HG03060 (cell line): ENCODE results near the gene DNAH1.
"Not testable (repeated sequence)": the region's sequence is repeated elsewhere in the genome, so short reads cannot be mapped to it uniquely, and the experiment has no call there.

Experiments used
- ATAC-seq: cut with Tn5 transposase; IDR thresholded peaks from one replicate; pipeline ENCODE4 v1.9.1; 2021; ENCODE audit warnings: low read depth, moderate number of reproducible peaks; ENCODE audit not compliant: unreplicated experiment

Gene DNAH1

DNA sequence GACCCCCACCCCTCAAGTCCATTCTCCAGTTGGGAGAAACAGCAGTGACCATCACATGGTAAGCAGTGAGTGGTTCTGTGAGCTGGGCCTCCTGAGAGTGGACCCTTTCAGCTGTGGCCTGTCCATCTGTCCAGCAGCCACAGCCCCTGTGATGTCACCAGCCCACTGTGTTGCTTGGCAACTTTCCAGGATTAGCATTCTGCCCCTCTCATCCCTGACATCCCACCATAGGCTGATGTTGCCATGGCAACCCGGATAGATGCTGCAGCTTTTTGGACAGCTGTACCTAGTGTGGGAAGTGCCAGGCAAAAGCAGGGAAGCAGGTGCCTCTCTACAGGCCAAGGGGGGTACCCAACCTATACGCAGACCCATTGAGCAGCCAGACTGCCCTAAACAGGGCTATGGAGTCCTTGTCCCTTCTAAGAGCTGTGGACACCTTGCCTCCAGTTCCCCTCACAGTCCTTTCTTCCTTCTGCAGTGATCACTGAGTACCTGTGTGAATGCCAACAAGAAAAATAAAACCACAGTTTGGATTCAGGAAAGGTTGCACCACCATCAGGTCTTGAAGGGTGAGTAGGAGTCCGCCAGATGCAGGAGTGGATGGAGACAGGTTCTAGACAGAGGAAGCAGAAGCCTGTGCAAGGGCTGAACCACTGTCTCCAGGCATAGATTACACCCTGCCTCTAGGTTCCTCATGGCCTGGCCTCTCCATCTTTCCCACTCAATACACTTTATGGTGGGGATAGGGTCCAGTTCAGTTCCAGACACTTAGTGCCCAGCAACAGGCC lies at the start of gene DNAH1:
Gene DNAH1, plus strand, starts transcription at position 343 of the 788 bp plus-strand sequence. CDS start 6,124 bp downstream, outside the sequence.
- ATAC-seq, result no peak

GRCh38 chr3:52268036-52268435 lies 48.1 kb upstream of the DNAH1 start:
- ATAC-seq, result no peak

DNA sequence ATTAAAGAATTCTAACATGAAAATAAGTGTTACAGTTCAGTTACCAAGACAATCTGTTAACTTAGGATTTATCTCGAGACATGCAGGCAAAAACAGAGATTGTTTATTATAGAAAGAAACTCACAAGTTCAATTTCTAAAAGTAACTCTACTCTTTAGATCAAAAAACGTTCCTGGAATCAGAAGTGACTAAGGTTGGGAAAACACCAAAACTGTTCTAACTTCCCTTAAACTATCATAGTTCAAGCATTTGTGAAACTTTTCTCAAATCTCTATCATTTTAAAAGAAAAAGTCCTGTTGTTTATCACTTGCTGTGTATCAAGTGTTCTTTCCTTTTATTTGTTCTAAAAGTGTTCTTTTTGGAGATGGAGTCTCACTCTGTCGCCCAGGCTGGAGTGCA lies 46.3 kb upstream of the DNAH1 start:
- ATAC-seq, result no peak

GRCh38 chr3:52270252-52270754 lies 45.8 kb upstream of the DNAH1 start:
- ATAC-seq, result no peak

DNA sequence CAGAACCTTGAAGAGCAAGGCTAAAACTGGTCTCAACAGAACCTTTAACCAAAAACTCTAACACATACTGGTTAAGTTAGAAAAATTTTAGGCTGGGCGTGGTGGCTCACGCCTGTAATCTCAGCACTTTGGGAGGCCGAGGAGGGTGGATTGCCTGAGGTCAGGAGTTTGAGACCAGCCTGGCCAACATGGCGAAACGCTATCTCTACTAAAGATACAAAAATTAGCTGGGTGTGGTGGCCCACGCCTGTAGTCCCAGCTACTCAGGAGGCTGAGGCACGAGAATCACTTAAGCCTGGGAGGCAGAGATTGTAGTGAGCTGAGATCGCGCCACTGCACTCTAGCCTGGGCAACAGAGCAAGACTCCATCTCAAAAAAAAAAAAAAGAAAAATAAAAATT lies 43.9 kb upstream of the DNAH1 start:
- not testable (repeated sequence) for ATAC-seq

GRCh38 chr3:52272831-52273230 lies 43.3 kb upstream of the DNAH1 start:
- ATAC-seq, result no peak

DNA sequence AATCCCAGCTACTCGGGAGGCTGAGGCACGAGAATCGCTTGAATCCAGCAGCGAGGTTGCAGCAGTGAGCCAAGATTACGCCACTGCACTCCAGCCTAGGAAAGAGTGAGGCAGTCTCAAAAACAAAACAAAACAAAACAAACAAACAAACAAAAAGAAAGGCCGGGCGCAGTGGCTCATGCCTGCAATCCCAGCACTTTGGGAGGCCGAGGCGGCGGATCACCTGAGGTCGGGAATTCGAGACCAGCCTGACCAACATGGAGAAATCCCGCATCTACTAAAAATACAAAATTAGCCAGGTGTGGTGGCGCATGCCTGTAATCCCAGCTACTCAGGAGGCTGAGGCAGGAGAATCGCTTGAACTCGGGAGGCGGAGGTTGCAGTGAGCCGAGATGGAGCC lies 41.3 kb upstream of the DNAH1 start:
- not testable (repeated sequence) for ATAC-seq

DNA sequence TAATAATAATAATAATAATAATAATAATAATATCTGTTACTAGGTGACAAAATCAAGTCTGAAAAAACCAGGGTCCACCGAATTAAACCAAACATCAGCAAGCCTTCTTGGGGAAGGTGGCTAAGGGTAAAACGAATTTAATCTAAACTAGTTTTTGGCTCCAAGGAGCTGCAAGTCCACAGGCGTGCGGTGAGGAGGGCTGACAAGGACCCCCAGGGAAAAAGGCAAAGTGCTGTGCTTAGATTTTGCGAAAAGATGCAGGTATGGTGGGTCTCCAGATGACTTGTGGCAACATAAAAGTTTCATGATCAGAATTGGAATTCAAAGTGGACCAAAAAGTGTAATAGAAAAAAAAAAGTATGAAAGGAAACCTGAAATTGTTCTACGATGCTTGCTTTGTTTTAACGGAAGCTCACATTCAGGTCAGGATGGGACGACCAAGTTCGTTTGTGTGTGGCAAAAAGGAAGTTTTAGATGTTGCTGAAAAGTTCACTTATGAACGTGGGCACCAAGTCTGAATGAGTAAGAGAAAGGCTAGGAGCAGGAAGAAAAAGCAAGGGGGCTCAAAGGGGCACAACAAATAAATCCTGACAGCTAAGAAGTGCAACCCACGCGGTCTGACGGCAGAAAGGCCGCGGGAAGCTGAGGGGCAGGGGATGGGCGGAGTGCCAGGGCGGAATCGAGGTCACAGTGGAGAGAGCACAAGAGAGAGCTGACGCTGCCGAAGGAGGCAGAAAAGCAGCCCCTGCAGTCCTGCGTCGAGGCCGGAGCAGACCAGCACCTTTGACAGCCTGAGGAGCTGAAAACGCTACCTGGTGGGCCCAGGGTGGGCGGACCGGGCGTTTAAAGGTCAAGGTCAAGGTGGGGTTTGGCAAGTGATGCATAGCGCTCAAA lies 38.8 kb upstream of the DNAH1 start:
- ATAC-seq, result no peak

DNA sequence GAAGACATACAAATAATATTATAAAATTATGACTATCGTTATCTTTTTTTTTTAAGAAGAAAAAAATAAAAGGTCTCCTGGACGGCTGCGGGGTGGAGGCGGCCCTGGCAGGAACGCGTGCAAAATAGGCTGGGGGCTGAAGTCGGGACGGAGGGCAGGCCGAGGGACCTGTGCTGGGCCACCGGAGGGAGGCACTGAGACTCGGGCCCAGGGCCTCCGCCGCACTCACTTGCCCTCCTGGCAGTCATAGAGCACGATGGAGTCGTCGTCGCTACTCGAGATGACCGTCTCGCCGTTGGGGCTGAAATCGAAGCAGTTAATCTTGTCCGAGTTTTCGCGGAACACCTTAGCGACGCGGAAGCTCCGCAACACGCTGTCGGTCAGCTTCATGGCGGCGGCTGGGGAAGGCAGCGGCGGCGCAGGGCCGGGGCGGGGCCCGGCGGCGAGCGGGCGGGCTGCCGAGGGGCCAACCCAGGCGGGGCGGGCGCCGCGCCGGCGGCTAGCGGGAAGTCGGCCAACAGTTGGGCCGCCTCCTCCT lies 38.1 kb upstream of the DNAH1 start:
- no peak for ATAC-seq

- ATAC-seq, result no peak
Observed at GRCh38 chr3:52278510-52279069, 37.5 kb upstream of the DNAH1 start, which contains the start of gene WDR82. TSS of gene WDR82 (minus strand) at chr3:52278649. CDS start at chr3:52278361, 288 bp downstream.

DNA sequence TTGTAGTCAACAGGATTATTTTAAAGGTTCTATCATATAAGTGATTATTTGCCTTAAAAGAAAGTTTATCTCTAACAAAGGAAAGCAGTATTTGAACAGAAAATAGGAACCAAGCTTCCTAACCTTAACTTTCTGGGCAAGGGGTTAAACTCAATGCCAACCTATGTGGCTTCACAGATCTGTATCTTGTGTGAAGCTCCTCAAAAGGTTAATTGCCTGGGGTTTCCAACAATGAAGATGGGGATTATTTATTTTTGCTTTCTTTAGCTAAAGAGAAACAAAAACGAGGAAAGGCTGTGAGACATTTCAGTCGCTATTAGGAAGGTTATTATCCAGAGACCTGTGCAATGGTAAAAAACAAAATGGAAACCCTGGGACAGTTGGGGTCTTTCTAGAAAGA lies 36.5 kb upstream of the DNAH1 start:
- ATAC-seq, result no peak

DNA sequence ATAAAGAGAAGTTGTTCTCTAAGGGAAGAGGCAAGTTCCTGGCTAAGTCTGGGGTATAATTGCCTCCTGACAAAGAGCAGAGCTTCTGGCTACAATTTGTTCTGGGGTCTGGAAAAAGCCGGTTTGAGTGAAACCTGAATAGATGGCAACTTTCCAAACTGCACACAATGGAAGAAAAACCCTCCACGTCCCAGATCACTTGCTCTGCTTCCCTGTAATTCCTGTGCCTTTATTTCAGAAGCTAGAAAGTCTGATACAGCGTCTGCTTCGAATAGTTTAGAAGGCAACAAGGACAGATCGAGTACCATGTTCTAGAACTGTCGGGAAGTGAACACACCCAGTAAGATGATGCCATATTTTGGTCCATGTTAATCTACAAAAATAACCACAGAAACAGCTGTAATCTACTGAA lies 36.1 kb upstream of the DNAH1 start:
- no peak for ATAC-seq

- ATAC-seq, result no peak
Observed at GRCh38 chr3:52281981-52282801, 33.9 kb upstream of the DNAH1 start.

- no peak for ATAC-seq
Observed at GRCh38 chr3:52283306-52283705, 32.8 kb upstream of the DNAH1 start.

DNA sequence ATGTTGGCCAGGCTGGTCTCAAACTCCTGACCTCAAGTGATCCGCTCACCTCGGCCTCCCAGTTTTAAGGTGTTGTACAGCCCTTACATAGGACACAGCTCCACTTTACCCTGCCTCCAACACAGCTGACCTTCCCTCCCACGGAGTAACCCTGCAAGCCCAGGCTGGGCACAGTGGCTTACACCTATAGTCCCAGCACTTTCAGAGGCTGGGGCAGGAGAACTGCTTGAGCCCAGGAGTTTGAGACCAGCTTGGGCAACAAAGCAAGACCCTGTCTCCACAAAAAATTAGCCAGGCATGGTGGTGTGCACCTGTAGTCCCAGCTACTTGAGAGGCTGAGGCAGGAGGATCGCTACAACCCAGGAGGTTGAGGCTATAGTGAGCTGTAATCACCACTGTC lies 32.1 kb upstream of the DNAH1 start:
- ATAC-seq, result not testable (repeated sequence)

GRCh38 chr3:52286777-52287110 lies 29.4 kb upstream of the DNAH1 start:
- ATAC-seq, result no peak

DNA sequence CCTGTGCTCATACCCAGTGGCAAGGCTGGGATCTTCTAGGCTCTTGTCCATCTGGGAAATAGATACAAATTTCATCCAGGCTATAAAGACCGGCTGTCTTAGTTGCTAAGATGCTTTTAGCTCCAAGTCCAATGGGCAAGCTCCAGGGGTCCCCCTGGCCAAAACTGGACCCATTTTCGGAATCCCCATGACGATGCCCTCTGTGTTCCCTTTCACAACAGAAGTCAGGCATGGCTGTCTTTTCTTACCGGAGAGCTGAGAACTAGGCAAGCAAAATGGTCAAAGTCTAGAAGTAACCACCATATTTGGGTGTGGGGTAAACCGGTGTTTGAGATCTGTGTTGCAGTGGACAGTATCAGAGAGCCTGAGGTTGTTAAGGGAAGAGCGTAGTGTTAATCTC lies 27.4 kb upstream of the DNAH1 start:
- no peak for ATAC-seq

- ATAC-seq, result no peak
Observed at GRCh38 chr3:52289338-52289746, 26.8 kb upstream of the DNAH1 start.

DNA sequence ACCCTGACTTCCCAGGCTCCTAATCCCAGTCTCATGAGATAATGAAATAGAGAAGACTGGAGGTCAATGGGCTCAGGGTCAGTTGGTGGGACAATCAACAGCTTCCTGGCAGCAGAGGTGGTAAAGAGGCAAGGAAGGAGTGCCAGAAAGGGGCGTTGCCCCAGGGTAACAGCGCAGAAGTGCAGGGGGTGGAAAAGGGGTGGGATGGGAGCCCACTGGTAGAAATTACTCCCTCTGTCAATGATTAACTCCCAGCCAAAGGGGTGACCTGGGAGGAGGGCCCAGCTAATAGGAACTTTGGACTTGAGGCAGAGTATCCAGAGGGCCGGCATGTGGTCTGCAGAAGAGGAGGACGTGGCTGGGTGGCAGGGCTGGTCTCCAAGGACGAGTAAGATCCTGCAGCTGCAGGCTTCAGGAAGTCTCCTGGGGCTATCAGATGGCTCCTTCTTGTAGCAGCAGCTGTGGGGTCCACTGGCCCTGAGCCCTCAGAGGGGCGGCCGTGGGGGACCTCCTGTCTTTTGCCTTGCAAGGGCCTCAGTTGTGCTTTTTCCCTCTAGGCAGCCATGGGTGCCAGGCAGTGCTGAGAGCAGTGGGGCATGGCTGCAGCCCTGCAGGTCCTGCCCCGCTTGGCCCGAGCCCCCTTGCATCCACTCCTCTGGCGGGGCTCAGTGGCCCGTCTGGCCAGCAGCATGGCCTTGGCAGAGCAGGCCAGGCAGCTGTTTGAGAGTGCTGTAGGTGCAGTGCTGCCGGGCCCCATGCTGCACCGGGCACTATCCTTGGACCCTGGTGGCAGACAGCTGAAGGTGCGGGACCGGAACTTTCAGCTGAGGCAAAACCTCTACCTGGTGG lies 26.1 kb upstream of the DNAH1 start:
- ATAC-seq, result no peak
